ENCODE measurements around the gene TIAM1. TPM values are rescaled to one million over a fixed set of nuclear protein-coding genes. Genes with fewer than 3 reads are reported as not detected.

Gene TIAM1
- total and polyA plus RNA-seq, 2 of the 8 experiments (the other 6 are each of a cell fraction or from before 2014, with no cell fraction given), result 10.1 to 30.7 TPM

DNA sequence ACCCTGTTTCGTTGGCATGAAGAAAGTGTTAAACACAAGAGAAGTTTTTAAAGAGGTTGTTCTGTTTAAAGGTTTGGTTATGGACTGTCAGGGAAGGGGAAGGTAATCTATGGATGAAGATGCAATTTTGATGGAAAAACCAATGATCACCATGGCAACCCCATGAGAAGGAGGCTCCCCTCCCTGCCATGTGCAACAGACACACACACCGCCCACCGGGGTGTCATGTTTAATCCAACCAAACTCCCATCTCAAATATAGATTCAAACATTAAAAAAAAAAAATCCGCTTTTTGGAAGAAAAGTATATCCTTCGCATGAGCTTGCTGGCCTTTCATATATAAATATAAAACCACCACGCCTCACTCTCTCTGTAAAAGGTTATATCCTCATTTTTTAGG, 224.9 kb downstream of the TIAM1 start:
- Histone ChIP-seq H4K91ac (replicated peaks; ENCODE audit: insufficient read length, low read length) (no peak overlapping the region), H4K5ac (ENCODE audit: insufficient read length, low read depth, low read length) (no peak overlapping the region), H3K79me1 (ENCODE audit: low read depth, low read length) (no peaks in the 10 kb centered on the region), H2AK5ac (ENCODE audit: low read depth, low read length) (no peak overlapping the region), H3K23me2 (ENCODE audit: low read depth, low read length) (no peaks in the 10 kb centered on the region), H3K27me3 (replicated peaks in 1 of 4; ENCODE audit: control insufficient read depth in 3 of 4, extremely low read depth in 1 of 4, insufficient read depth in 3 of 4, low read length in 3 of 4) (no peaks in the 10 kb centered on the region), H3K23ac (ENCODE audit: insufficient read length) (no peak overlapping the region), H3K4ac (replicated peaks; ENCODE audit: insufficient read length, low read depth, low read length) (no peak overlapping the region), H3K9ac (replicated peaks in 1 of 4; ENCODE audit: extremely low read depth in 1 of 4, low read depth in 3 of 4, low read length in 3 of 4) (no peak overlapping the region), H3K79me2 (ENCODE audit: control insufficient read depth in 1 of 2, insufficient read depth in 2 of 2, low read length in 2 of 2) (no peaks in the 10 kb centered on the region), H3K9me3 (ENCODE audit: insufficient read depth in 2 of 2, low read depth in 1 of 2, low read length in 1 of 2) (no peaks in the 10 kb centered on the region), H3K14ac (ENCODE audit: insufficient read length) (no peak overlapping the region), H2BK5ac (ENCODE audit: low read depth, low read length) (no peak overlapping the region), H4K20me1 (replicated peaks in 1 of 2; ENCODE audit: control insufficient read depth in 1 of 2, insufficient read depth in 2 of 2, low read length in 2 of 2) (no peaks in the 10 kb centered on the region), H3K4me3 (ENCODE audit: extremely low read depth in 1 of 4, insufficient read depth in 2 of 4, low read depth in 3 of 4, low read length in 4 of 4) (no peak overlapping the region), H2BK120ac (replicated peaks; ENCODE audit: low read depth, low read length) (no peak overlapping the region), H2BK12ac (ENCODE audit: low read depth, low read length) (no peak overlapping the region), H2BK15ac (ENCODE audit: low read length) (no peak overlapping the region), H3K4me1 (replicated peaks in 1 of 4; ENCODE audit: control insufficient read depth in 3 of 4, insufficient read depth in 4 of 4, low read length in 3 of 4) (peaks cover 0 to 3% (median 2%) of the 10 kb centered on the region in 4 experiments; a peak in 3 of 7 replicates), H2BK20ac (ENCODE audit: low read length) (no peak overlapping the region), H3K18ac (ENCODE audit: extremely low read depth, low read length) (no peak overlapping the region), H3K36me3 (ENCODE audit: control insufficient read depth in 2 of 4, insufficient read depth in 4 of 4, low read length in 3 of 4) (peaks cover 0 to 2% (median 0%) of the 10 kb centered on the region in 4 experiments; a peak in 2 of 8 replicates), H2AFZ (ENCODE audit: low read length) (no peak overlapping the region), H3K27ac (ENCODE audit: low read depth, low read length) (no peak overlapping the region), H4K8ac (ENCODE audit: extremely low read depth, insufficient read depth, low read length) (no peak overlapping the region), H3K4me2 (ENCODE audit: insufficient read depth in 1 of 2, low read depth in 2 of 2, low read length in 2 of 2) (no peak overlapping the region), H3K56ac (replicated peaks; ENCODE audit: insufficient read length, low read depth, low read length) (no peak overlapping the region)
- FAIRE-seq, result no peak
- ChIA-PET POLR2A (ENCODE audit: partially characterized antibody) (no interaction called here), CTCF (ENCODE audit: partially characterized antibody) (interaction anchor here (0.6 to 2.8 kb wide), 4 partner anchors 9 to 527 kb away, joined by 3 to 13 read pairs (median 4); no protein-coding TSS in a partner anchor)
- 91% methylated on average over 6 of the region's 6 CpGs; no CpG with 5 or more reads in 1 of the 2 experiments for WGBS, 2 experiments (ENCODE audit: extremely low coverage in 1 of 2, insufficient coverage in 1 of 2, insufficient read length in 1 of 2, insufficient replicate concordance in 2 of 2, low coverage in 1 of 2, low lambda C conversion rate in 2 of 2, missing lambda C conversion rate in 1 of 2)
- TF ChIP-seq NANOG (IDR thresholded peaks at IDR 0.05; ENCODE audit: insufficient read depth, low read depth, low read length, poor library complexity, severe bottlenecking), result no peak
- TF ChIP-seq SP2 (IDR thresholded peaks at IDR 0.05; ENCODE audit: low read length), result no peak
- TF ChIP-seq CREB1 (IDR thresholded peaks at IDR 0.05), result no peak
- TF ChIP-seq TAF1 (IDR thresholded peaks at IDR 0.05; ENCODE audit: low read depth, low read length), result no peak
- TF ChIP-seq JUN (IDR thresholded peaks at IDR 0.05; ENCODE audit: low read depth, low read length), result no peak
- TF ChIP-seq SIX5 (IDR thresholded peaks at IDR 0.05; ENCODE audit: low read depth, low read length), result no peak
- no peak for DNase-seq (ENCODE audit: low read depth in 1 of 2, low spot score in 2 of 2)
